Measurements from ENCODE around the gene MANSC4.

MANSC4 gene

GRCh38 chr12:27779920-27780611 lies at the start of gene MANSC4, which contains the start of gene KLHL42:
MANSC4 (minus strand) TSS chr12:27780236; CDS start chr12:27771276, 8,960 bp downstream.
KLHL42 (plus strand) TSS chr12:27780233; CDS start chr12:27780331, 98 bp downstream.
- peak; percentile 40 to 43 for DNase-seq (ENCODE audit: low read depth in 1 of 2, low spot score in 1 of 2)

- DNase-seq (ENCODE audit: low read depth in 1 of 2, low spot score in 1 of 2): no peak
Measured at GRCh38 chr12:27828196-27828595, 48.2 kb upstream of the MANSC4 start.

GRCh38 chr12:27826076-27826475 lies 46.0 kb upstream of the MANSC4 start:
- DNase-seq (ENCODE audit: low read depth in 1 of 2, low spot score in 1 of 2): no peak

GRCh38 chr12:27824126-27824842 lies 44.2 kb upstream of the MANSC4 start:
- DNase-seq (ENCODE audit: low read depth in 1 of 2, low spot score in 1 of 2): no peak

- no peak for DNase-seq (ENCODE audit: low read depth in 1 of 2, low spot score in 1 of 2)
Measured at GRCh38 chr12:27823038-27823437, 43.0 kb upstream of the MANSC4 start.

- peak; percentile 12 to 57 for DNase-seq (ENCODE audit: low read depth in 1 of 2, low spot score in 1 of 2)
Measured at GRCh38 chr12:27822076-27822712, 42.2 kb upstream of the MANSC4 start.

GRCh38 chr12:27821259-27821973 lies 41.4 kb upstream of the MANSC4 start:
- DNase-seq (ENCODE audit: low read depth in 1 of 2, low spot score in 1 of 2): no peak

- DNase-seq (ENCODE audit: low read depth in 1 of 2, low spot score in 1 of 2): no peak
Measured at GRCh38 chr12:27820564-27820963, 40.5 kb upstream of the MANSC4 start.

- no peak for DNase-seq (ENCODE audit: low read depth in 1 of 2, low spot score in 1 of 2)
Measured at GRCh38 chr12:27818401-27818918, 38.4 kb upstream of the MANSC4 start.

- no peak for DNase-seq (ENCODE audit: low read depth in 1 of 2, low spot score in 1 of 2)
Measured at GRCh38 chr12:27817766-27818165, 37.7 kb upstream of the MANSC4 start.

- no peak for DNase-seq (ENCODE audit: low read depth in 1 of 2, low spot score in 1 of 2)
Measured at GRCh38 chr12:27814851-27815591, 35.0 kb upstream of the MANSC4 start.

- no peak for DNase-seq (ENCODE audit: low read depth in 1 of 2, low spot score in 1 of 2)
Measured at GRCh38 chr12:27814411-27814810, 34.4 kb upstream of the MANSC4 start.

GRCh38 chr12:27812502-27812901 lies 32.5 kb upstream of the MANSC4 start:
- DNase-seq (ENCODE audit: low read depth in 1 of 2, low spot score in 1 of 2): no peak

GRCh38 chr12:27810756-27811155 lies 30.7 kb upstream of the MANSC4 start:
- no peak for DNase-seq (ENCODE audit: low read depth in 1 of 2, low spot score in 1 of 2)

- no peak for DNase-seq (ENCODE audit: low read depth in 1 of 2, low spot score in 1 of 2)
Measured at GRCh38 chr12:27808841-27809240, 28.8 kb upstream of the MANSC4 start.

GRCh38 chr12:27807063-27807703 lies 27.1 kb upstream of the MANSC4 start:
- DNase-seq (ENCODE audit: low read depth in 1 of 2, low spot score in 1 of 2): no peak

GRCh38 chr12:27806259-27806658 lies 26.2 kb upstream of the MANSC4 start:
- no peak for DNase-seq (ENCODE audit: low read depth in 1 of 2, low spot score in 1 of 2)

- DNase-seq (ENCODE audit: low read depth in 1 of 2, low spot score in 1 of 2): no peak
Measured at GRCh38 chr12:27805238-27805637, 25.2 kb upstream of the MANSC4 start.

GRCh38 chr12:27802936-27803335 lies 22.9 kb upstream of the MANSC4 start:
- DNase-seq (ENCODE audit: low read depth in 1 of 2, low spot score in 1 of 2): no peak

- DNase-seq (ENCODE audit: low read depth in 1 of 2, low spot score in 1 of 2): no peak
Measured at GRCh38 chr12:27802511-27802910, 22.5 kb upstream of the MANSC4 start.
